ENCODE measurements around the gene MAEA.

MAEA gene

DNA sequence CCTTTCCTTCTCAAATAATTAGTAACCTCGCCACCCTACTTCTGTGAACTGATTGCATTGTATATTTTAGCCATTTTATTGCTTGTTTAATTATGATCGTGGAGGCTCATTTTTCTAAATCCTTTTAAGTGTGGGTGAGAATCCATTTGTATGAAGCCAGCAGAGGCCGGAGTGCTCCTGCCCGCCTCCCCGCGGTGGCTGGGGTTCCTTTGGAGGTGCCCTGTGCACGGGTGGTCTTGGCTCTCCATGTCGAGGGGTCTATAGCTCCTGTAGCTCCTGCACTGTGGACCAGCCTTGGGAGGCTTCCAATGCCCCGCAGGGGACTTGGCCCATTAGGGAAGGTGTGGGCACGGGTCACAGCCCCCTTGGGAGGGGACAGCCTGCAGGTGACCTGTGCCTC, 72.4 kb downstream of the MAEA start:
- Histone ChIP-seq H3K36me3 (ENCODE audit: control insufficient read depth in 1 of 2, insufficient read depth in 2 of 2, low read length in 2 of 2) (peaks cover 0 to 56% of the 10 kb centered on the region in 2 donors), H3K4me1 (ENCODE audit: control insufficient read depth in 1 of 2, insufficient read depth in 2 of 2, low read length in 2 of 2) (no peaks in the 10 kb centered on the region), H3K4me3 (ENCODE audit: low read depth in 1 of 2, low read length in 2 of 2) (no peak overlapping the region), H3K9me3 (ENCODE audit: control insufficient read depth in 1 of 2, low read length in 2 of 2) (no peaks in the 10 kb centered on the region), H3K27me3 (ENCODE audit: low read depth, low read length) (no peaks in the 10 kb centered on the region), H3K27ac (ENCODE audit: low read length) (no peak overlapping the region)

DNA sequence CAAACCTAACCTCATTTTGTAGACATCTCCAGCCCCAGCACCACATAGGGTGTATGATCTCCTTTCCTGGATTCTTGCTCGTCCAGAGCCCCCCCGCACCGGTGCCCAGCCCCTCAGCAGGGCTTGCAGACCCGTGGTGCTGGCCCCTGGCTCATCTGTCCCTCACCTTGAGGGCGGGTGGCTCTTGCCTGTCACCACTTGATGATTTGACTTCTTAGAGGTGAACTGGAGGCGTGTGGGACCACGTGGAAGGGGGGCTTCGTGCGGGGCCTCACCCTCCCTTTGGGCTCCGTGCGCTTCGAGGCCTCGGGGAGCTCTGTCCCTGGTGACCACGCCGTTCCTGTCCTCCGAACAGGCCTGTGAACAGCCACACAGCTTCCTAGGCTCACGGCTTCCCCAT, 72.8 kb downstream of the MAEA start:
- Histone ChIP-seq H3K36me3 (ENCODE audit: control insufficient read depth in 1 of 2, insufficient read depth in 2 of 2, low read length in 2 of 2) (peaks cover 0 to 57% of the 10 kb centered on the region in 2 donors), H3K4me1 (ENCODE audit: control insufficient read depth in 1 of 2, insufficient read depth in 2 of 2, low read length in 2 of 2) (no peaks in the 10 kb centered on the region), H3K9me3 (ENCODE audit: control insufficient read depth in 1 of 2, low read length in 2 of 2) (no peaks in the 10 kb centered on the region), H3K27me3 (ENCODE audit: low read depth, low read length) (no peaks in the 10 kb centered on the region), H3K4me3 (ENCODE audit: low read depth in 1 of 2, low read length in 2 of 2) (no peak overlapping the region), H3K27ac (ENCODE audit: low read length) (no peak overlapping the region)

DNA sequence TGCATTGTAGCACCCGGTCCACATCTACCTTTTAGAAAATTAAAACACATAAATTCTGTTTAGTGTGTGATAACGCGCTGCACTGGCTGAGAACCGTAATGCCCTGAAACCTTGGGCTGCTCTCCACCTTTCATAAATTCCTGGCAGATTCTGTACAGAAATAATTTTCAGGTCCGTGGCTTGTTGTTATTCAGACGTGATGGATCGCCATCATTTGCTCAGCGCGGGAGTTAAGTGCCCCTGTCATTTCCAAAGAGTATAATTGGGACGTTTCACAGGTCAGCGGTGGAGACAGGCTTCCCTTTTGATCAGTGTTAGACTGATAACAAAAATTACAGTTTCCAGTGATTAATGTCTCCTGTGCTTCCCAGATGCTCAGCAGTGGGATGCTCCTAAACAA, 73.8 kb downstream of the MAEA start:
- Histone ChIP-seq H3K4me3 (ENCODE audit: low read depth in 1 of 2, low read length in 2 of 2) (no peak overlapping the region), H3K27me3 (ENCODE audit: low read depth, low read length) (no peaks in the 10 kb centered on the region), H3K36me3 (ENCODE audit: control insufficient read depth in 1 of 2, insufficient read depth in 2 of 2, low read length in 2 of 2) (peaks cover 0 to 57% of the 10 kb centered on the region in 2 donors), H3K9me3 (ENCODE audit: control insufficient read depth in 1 of 2, low read length in 2 of 2) (no peaks in the 10 kb centered on the region), H3K4me1 (ENCODE audit: control insufficient read depth in 1 of 2, insufficient read depth in 2 of 2, low read length in 2 of 2) (no peaks in the 10 kb centered on the region), H3K27ac (ENCODE audit: low read length) (no peak overlapping the region)

DNA sequence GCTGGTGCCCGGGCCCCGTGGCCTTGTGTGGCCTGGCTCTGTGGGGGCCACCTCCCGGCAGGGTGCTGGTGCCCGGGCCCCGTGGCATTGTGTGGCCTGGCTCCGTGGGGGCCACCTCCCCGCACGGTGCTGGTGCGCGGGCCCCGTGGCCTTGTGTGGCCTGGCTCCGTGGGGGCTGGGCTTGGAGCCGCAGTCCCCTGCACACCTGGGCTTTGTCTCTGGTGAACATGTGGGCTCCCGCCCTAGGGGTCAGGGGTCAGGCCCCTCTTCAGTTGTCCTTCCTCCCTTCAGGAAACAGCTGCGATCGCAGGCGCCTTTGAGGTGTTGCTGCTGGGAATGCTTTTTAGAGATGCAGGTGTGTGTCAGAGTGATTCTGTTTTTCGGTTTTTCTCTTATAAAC, 74.5 kb downstream of the MAEA start:
- Histone ChIP-seq H3K4me1 (ENCODE audit: control insufficient read depth in 1 of 2, insufficient read depth in 2 of 2, low read length in 2 of 2) (no peaks in the 10 kb centered on the region), H3K27me3 (ENCODE audit: low read depth, low read length) (no peaks in the 10 kb centered on the region), H3K9me3 (ENCODE audit: control insufficient read depth in 1 of 2, low read length in 2 of 2) (no peaks in the 10 kb centered on the region), H3K36me3 (ENCODE audit: control insufficient read depth in 1 of 2, insufficient read depth in 2 of 2, low read length in 2 of 2) (peaks cover 0 to 56% of the 10 kb centered on the region in 2 donors), H3K27ac (ENCODE audit: low read length) (no peak overlapping the region), H3K4me3 (ENCODE audit: low read depth in 1 of 2, low read length in 2 of 2) (no peak overlapping the region)

DNA sequence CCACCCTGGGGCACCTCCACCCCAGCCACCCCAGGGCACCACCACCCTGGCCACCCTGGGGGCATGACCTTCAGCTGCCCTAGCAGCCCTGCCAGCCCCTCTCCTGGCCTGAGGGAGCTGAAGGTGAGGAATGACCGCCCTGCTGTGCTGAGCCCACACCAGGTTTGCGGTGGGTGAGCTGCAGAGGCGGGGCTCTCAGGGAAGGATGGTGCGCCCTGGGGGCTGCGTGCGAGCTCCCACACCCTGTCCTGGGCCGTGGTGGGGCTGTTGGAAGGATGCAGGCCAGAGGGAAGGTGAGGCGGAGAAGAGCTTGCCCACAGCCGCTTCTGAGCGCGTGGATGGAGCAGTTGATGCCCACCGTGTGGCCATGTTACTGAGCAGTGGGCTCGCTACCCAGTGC, 75.1 kb downstream of the MAEA start:
- H3K4me3 ChIP-seq (ENCODE audit: low read depth in 1 of 2, low read length in 2 of 2), result no peak overlapping the region
- no peak overlapping the region for H3K27ac ChIP-seq (ENCODE audit: low read length)
- H3K36me3 ChIP-seq (ENCODE audit: control insufficient read depth in 1 of 2, insufficient read depth in 2 of 2, low read length in 2 of 2), result peaks cover 0 to 56% of the 10 kb centered on the region in 2 donors
- H3K27me3 ChIP-seq (ENCODE audit: low read depth, low read length), result no peaks in the 10 kb centered on the region
- H3K4me1 ChIP-seq (ENCODE audit: control insufficient read depth in 1 of 2, insufficient read depth in 2 of 2, low read length in 2 of 2), result no peaks in the 10 kb centered on the region
- H3K9me3 ChIP-seq (ENCODE audit: control insufficient read depth in 1 of 2, low read length in 2 of 2), result no peaks in the 10 kb centered on the region

DNA sequence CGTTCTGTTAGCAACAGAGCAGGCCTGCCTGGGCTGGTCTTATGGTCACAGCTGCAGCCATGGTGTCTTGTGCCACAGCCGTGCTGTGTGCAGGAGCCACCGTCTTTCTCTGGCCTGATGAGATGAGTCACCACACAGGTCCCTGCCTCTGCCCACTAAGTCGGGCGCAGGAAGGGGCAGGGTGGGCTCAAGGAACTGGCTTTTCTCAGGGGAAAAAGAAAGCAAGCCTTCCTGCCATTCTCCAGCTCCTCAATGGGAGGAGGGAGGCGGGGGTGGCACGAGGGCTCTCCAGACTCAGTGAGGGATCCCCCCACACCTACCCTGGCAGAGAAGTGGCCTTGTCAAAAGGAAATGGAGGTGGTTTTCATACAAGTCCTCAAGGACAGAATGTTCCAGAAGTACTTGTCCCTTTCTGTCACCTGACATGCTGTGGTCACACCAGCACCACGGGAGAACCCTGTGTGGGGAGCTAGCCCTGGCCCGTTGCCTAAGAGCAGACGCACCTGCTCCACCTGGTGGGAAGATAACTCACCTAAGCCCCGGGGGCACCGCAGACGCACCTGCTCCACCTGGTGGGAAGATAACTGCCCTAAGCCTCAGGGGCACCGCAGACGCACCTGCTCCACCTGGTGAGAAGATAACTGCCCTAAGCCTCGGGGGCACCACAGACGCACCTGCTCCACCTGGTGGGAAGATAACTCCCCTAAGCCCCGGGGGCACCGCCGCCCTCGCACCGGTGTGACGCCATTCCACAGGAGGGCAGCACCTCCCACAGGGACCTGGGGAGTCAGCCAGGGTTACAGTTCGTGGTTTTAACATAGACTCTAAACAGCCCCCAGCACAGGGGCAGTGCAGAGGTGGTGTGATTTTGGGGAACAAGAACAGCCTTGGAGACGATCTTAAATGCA, 75.8 kb downstream of the MAEA start:
- Histone ChIP-seq H3K4me3 (ENCODE audit: low read depth in 1 of 2, low read length in 2 of 2) (no peak overlapping the region), H3K9me3 (ENCODE audit: control insufficient read depth in 1 of 2, low read length in 2 of 2) (no peaks in the 10 kb centered on the region), H3K27ac (ENCODE audit: low read length) (no peak overlapping the region), H3K4me1 (ENCODE audit: control insufficient read depth in 1 of 2, insufficient read depth in 2 of 2, low read length in 2 of 2) (no peaks in the 10 kb centered on the region), H3K27me3 (ENCODE audit: low read depth, low read length) (no peaks in the 10 kb centered on the region), H3K36me3 (ENCODE audit: control insufficient read depth in 1 of 2, insufficient read depth in 2 of 2, low read length in 2 of 2) (peaks cover 0 to 49% of the 10 kb centered on the region in 2 donors)

DNA sequence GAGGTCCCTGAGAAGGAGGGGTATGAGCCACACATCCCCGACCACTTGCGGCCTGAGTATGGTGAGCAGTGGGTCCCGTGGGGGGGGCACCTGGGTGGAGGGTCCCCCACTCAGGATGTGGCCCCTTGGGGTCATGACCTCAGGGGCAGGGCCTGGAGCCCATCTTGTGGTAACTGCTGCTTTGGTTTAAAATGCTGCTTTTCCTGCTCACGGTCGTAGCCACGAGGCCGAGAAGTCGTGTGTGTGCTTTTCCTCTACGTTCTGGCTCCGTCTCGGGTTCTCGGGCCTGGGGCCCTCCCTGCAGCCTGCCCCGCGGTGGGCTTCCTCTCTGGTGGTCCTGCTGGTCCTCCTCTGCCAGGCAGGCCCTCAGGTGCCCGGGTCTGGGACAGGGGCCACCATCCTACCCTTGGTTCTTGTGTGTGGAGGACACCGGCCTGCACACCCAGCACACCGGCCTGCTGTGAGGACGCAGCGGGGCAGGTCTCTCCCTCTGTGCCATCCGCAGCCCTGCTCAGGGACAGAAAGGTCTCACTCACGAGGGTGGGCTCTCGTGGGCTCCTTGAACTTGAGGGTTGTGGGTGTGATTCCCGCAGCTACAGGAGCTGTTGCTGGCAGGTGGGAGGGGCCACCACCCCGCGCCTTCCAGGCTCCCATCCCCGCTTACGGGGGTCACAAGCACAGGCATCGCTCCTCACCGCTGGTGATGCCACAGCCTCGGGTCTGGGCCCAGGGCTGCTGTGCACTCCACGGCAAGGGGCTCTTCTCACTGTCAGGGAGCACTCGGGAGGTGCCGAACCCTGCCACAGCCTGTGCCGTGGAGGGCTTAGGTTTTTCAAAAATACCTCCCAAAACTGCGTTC, 76.9 kb downstream of the MAEA start:
- no peaks in the 10 kb centered on the region for H3K4me1 ChIP-seq (ENCODE audit: control insufficient read depth in 1 of 2, insufficient read depth in 2 of 2, low read length in 2 of 2)
- peaks cover 4 to 52% of the 10 kb centered on the region in 2 donors for H3K36me3 ChIP-seq (ENCODE audit: control insufficient read depth in 1 of 2, insufficient read depth in 2 of 2, low read length in 2 of 2)
- no peaks in the 10 kb centered on the region for H3K27me3 ChIP-seq (ENCODE audit: low read depth, low read length)
- no peak overlapping the region for H3K27ac ChIP-seq (ENCODE audit: low read length)
- no peak overlapping the region for H3K4me3 ChIP-seq (ENCODE audit: low read depth in 1 of 2, low read length in 2 of 2)
- no peaks in the 10 kb centered on the region for H3K9me3 ChIP-seq (ENCODE audit: control insufficient read depth in 1 of 2, low read length in 2 of 2)

DNA sequence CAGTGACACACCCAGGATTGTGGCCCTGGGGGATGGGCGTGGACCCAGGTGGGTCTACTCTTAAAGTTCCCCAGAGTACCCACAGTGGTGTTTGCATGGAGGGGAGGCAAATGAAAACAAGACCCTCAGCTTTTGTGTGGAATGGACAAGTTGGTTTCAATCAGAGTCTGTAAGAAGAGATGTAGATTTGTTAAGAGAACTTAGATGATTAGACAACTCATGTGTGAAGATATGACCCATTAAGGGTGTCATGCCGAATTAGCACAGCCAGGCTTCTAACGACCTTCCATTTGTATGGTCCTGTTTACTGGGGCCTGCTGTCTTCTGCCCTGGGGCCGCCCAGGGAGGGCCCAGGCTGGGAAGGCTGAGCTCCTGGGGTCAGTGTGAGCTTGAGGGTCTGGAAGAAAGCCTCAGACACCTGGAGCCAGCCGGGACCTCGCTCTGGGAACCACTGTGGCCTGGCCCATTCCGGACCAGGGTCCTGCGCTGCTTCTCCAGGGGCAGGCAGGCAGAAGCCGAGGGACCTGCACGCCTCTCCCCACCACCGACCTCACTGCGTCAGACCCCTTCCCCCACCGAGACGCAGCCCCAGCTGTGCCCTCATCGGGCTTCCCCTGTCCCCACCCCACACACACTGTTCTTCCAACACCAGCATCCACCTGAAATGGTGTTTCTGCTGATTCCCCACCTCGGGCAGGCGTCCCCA, 77.7 kb downstream of the MAEA start:
- H3K9me3 ChIP-seq (ENCODE audit: control insufficient read depth in 1 of 2, low read length in 2 of 2), result no peaks in the 10 kb centered on the region
- H3K4me3 ChIP-seq (ENCODE audit: low read depth in 1 of 2, low read length in 2 of 2), result no peak overlapping the region
- H3K4me1 ChIP-seq (ENCODE audit: control insufficient read depth in 1 of 2, insufficient read depth in 2 of 2, low read length in 2 of 2), result no peaks in the 10 kb centered on the region
- H3K36me3 ChIP-seq (ENCODE audit: control insufficient read depth in 1 of 2, insufficient read depth in 2 of 2, low read length in 2 of 2), result peaks cover 5 to 60% of the 10 kb centered on the region in 2 donors
- no peak overlapping the region for H3K27ac ChIP-seq (ENCODE audit: low read length)
- H3K27me3 ChIP-seq (ENCODE audit: low read depth, low read length), result no peaks in the 10 kb centered on the region

DNA sequence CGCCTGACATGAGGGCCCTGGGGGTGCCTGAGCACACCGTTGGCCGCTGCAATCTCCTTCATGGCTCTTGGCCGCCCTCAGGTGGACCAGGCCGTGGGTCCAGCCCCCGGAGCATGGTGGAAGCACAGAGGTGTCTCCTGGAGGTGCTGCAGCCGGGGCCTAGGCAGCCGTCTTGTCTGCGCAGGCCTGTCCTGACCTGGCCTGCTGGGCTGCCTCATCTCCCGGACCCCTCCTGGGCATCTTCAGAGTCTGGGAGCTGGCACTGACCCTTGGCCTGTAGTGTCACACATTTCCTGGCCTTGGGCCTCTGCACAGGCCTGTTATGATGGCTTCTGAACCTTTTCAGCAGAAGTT, 78.2 kb downstream of the MAEA start:
- Histone ChIP-seq H3K27me3 (ENCODE audit: low read depth, low read length) (no peaks in the 10 kb centered on the region), H3K4me3 (ENCODE audit: low read depth in 1 of 2, low read length in 2 of 2) (no peak overlapping the region), H3K36me3 (ENCODE audit: control insufficient read depth in 1 of 2, insufficient read depth in 2 of 2, low read length in 2 of 2) (peaks cover 5 to 64% of the 10 kb centered on the region in 2 donors), H3K4me1 (ENCODE audit: control insufficient read depth in 1 of 2, insufficient read depth in 2 of 2, low read length in 2 of 2) (no peaks in the 10 kb centered on the region), H3K27ac (ENCODE audit: low read length) (no peak overlapping the region), H3K9me3 (ENCODE audit: control insufficient read depth in 1 of 2, low read length in 2 of 2) (no peaks in the 10 kb centered on the region)

DNA sequence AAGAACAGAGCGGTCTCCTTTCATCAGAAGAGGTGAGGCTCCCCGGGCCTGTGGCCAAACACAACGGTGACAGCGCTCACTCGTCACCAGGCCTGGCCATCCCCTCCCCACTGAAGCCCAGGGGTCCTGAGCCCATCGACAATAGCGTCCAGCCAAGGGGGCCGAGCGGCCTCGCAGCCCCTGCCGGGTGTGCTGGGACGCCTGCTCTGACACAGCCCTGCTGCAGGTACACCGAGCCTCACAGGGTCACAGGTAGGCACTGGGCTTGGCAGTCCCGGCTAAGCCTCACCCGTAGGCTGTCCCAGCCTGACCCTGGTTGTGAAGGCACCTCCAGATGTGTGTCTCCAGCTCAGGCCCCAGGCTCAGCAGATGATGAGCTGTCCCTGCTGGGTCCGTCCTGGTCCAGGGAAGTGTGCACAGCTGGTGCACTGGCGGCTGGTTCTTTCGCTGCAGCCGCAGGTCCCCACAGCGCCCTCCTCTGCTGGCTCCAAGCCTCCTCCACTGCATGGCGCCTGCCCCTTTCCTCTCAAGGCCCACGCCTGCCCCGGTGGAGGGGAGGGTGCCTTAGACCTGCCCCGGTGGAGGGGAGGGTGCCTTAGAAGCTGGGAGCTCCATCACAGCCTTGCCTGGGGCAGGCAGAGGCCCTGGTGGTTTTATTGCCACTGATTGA, 78.9 kb downstream of the MAEA start:
- Histone ChIP-seq H3K27ac (ENCODE audit: low read length) (no peak overlapping the region), H3K4me1 (ENCODE audit: control insufficient read depth in 1 of 2, insufficient read depth in 2 of 2, low read length in 2 of 2) (no peaks in the 10 kb centered on the region), H3K9me3 (ENCODE audit: control insufficient read depth in 1 of 2, low read length in 2 of 2) (no peaks in the 10 kb centered on the region), H3K4me3 (ENCODE audit: low read depth in 1 of 2, low read length in 2 of 2) (no peak overlapping the region), H3K27me3 (ENCODE audit: low read depth, low read length) (no peaks in the 10 kb centered on the region), H3K36me3 (ENCODE audit: control insufficient read depth in 1 of 2, insufficient read depth in 2 of 2, low read length in 2 of 2) (peaks cover 5 to 64% of the 10 kb centered on the region in 2 donors)

DNA sequence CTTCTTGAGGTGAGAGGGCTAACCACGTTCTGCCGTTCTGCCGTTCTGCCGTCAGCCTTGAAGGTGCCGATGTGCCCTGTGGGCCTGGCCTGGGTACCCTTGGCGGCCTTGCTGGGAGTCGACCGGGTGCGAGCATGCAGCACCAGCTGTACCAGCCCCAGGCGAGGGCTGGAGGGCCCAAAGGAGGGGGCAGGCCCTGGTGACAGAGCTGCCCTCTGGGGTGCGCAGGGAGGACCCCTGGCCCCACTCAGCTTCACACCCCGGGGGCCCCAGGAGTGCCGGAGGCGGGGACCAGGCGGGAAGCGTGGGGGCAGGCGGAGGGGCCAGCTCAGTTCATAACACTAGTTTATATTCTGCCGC, 79.4 kb downstream of the MAEA start:
- Histone ChIP-seq H3K27ac (ENCODE audit: low read length) (no peak overlapping the region), H3K4me3 (ENCODE audit: low read depth in 1 of 2, low read length in 2 of 2) (no peak overlapping the region), H3K9me3 (ENCODE audit: control insufficient read depth in 1 of 2, low read length in 2 of 2) (no peaks in the 10 kb centered on the region), H3K4me1 (ENCODE audit: control insufficient read depth in 1 of 2, insufficient read depth in 2 of 2, low read length in 2 of 2) (no peaks in the 10 kb centered on the region), H3K36me3 (ENCODE audit: control insufficient read depth in 1 of 2, insufficient read depth in 2 of 2, low read length in 2 of 2) (peaks cover 5 to 66% of the 10 kb centered on the region in 2 donors), H3K27me3 (ENCODE audit: low read depth, low read length) (no peaks in the 10 kb centered on the region)
